GM12875 (cell line): ENCODE data around the gene LSM7.

Source experiments
- H3K4me3 ChIP-seq: one replicate; pipeline ENCODE4 v1.5.1; 2011; ENCODE audit warnings: low read depth, low read length, control low read depth
- TF ChIP-seq, protein P1 (sequence below): IDR thresholded peaks from 2 replicates; pipeline ENCODE4 v1.5.1; 2011; ENCODE audit warnings: low read depth, mild to moderate bottlenecking, control low read depth, inconsistent platforms, low read length, moderate library complexity, borderline replicate concordance; ENCODE audit not compliant: insufficient read depth

The LSM7 gene

DNA sequence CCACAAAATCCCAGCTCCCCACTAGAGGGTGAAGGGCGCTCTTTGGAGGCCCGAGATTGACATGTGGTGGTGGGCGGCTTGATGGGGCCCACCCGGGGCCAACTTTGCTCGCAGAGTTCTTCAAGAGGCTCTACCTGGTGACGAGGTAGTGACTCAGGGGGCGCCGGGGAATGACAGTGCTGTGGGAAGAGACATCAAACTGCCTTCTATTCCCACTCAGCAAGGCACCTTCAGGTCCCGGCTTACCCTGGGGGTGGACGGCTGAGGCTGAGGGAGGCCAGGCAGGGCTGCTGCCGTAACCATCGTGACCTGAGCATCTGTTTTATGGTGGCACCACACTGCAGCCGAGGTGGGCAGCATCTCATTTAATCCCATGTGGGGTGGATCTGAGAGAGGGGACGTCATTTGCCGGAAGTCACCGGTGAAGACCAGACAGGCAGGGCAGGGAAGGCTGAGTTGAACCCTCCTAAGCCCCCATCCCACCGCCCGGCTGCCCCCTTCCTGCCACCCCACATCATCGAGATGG, 22.0 kb downstream of the LSM7 start:
- TF ChIP-seq, protein P1, sequence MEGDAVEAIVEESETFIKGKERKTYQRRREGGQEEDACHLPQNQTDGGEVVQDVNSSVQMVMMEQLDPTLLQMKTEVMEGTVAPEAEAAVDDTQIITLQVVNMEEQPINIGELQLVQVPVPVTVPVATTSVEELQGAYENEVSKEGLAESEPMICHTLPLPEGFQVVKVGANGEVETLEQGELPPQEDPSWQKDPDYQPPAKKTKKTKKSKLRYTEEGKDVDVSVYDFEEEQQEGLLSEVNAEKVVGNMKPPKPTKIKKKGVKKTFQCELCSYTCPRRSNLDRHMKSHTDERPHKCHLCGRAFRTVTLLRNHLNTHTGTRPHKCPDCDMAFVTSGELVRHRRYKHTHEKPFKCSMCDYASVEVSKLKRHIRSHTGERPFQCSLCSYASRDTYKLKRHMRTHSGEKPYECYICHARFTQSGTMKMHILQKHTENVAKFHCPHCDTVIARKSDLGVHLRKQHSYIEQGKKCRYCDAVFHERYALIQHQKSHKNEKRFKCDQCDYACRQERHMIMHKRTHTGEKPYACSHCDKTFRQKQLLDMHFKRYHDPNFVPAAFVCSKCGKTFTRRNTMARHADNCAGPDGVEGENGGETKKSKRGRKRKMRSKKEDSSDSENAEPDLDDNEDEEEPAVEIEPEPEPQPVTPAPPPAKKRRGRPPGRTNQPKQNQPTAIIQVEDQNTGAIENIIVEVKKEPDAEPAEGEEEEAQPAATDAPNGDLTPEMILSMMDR, result no peak
- H3K4me3 ChIP-seq, result no peak overlapping the region

DNA sequence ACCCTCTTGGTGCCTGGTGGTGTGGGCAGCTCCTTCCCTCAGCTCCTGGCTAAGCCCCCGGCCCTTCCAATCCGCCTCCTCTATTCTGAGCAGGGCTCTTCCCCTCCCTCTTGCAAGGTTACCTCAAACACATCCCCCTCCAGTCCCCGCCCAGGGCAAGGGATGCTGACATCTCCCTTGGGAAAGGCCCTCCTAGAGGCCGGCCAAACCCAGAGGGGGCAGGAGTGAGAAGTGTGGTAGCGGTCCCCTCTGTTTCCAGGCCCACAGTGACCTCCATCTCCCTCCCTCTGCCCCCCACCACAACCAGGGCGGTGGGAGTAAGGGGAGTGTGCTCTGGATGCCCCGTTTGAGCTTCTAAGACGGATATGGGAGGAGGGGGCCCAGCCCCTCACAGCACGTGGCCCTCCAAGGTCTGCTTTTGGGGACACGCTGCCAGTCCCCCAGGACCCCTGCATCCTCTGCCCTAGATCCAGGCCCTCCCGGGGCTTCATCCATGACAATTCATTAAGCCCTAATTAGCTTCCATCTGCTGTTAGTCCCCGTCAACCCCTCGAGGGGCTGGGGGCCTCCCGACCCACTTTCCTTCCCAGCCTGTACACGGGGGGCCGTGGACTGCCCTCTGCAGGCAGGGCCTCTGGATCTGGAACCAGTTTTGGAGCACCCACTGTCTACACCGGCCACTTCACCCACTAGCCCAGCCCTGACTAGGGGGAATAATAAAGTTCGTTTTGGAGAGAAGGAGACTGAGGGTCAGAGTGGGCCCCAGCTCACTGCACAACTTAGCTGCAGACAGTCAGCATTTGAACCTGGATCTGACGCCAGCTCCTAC, 22.7 kb downstream of the LSM7 start:
- no peak overlapping the region for H3K4me3 ChIP-seq
- TF ChIP-seq, protein P1, result no peak

DNA sequence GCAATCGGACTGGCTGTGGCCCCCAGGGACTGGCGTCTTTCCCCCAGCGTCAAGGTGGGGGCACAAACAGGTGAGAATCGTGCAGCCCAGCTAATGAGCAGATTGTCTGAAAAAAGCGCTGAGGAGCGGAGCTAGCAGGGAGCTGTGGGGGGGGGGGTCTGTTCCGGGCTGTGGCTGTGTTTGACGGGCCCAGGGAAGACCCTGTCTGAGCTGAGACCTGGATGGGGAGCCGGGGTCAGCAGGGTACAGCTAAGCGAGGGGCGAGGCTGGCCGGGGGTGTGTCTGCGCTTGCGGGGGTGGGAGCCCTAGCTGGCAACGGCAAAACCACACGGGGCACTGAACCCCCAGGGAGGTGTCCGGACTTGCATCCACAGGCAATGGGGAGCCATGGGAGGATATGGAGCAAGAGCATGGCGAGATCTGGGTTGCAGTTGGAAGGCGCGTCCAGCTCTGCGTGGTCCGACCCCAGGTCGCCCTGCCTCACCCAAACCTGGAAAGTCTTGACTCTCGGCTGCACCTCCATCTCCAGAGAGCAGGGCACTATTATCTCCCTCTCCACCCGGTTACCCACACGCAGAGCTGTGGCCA, 25.1 kb downstream of the LSM7 start:
- TF ChIP-seq, protein P1, result no peak
- H3K4me3 ChIP-seq, result no peak overlapping the region

DNA sequence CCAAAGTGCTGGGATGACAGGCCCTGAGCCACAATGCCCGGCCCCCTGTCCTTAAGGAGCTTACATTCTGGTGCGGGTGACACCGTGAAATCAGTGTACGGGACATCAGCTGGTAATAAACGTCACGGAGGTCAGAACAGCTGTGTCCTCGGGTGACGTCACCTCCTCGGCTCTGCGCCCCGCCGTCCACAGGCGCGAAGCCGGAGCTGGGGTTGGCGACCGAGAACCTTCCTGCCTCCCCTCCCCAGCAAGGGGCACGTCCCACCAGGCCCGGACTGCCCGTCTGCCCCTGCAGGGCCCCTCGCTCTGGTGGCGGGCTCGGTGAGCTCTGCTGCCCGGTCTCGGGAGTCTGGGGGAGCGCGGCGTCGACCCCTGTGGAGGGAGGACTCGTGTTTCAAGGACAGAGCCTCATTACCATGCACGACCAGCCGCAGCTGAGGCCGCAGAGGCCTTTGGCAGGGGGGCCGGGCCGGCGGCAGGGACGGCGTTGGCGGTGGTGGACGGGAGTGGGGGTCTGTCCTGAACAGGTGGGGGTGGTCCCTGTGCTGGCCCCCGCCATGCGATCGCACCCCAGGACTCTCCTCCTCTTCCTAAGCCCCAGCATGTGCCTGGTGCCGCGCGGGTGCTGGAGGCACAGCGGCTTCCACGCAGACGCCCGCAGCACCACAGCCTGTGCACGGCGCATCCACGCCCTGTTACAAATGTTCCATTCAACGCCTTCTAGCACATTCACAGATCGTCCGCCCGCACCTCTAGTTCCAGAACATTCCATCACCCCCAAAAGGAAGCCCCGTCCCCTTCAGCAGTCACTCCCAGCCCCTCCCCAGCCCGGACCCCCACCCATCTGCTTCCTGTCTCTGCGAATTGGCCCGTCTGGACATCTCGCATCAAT, 25.8 kb downstream of the LSM7 start:
- TF ChIP-seq, protein P1, result no peak
- H3K4me3 ChIP-seq, result peak overlapping the region; percentile 5

DNA sequence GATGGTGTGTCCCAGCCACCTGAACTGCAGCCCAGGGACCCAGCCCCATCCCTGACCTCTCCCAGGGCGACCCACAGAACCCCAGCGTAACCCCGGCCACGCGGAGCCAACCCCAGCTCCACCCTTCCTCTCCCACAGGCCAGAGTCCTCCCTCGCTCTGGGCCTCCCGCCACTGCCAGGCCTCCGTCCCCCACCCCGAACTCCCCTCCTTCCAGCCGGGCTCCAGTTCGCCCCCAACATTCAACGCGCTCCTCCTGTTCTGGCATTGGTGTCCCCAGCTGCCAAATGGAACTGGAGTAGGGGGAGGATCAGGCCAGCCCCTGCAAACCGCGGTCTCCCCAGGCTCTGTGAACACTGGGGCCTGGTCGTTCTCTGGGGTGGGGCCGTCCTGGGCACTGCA, 27.9 kb downstream of the LSM7 start:
- TF ChIP-seq, protein P1, result no peak
- no peak overlapping the region for H3K4me3 ChIP-seq

GRCh38 chr19:2296141-2296540, 32.2 kb downstream of the LSM7 start:
- TF ChIP-seq, protein P1, result no peak
- H3K4me3 ChIP-seq, result no peak overlapping the region
